Sigmoid colon (tissue), 3 donors: ENCODE data around the gene RFFL.

ENCODE experiments used
- CTCF ChIP-seq, 4 experiments: fragments of 450-650 bp in 3 of 4; fragments of 200-600 bp in 1 of 4; IDR thresholded peaks; one replicate each; pipeline ENCODE4 v1.5.1; 2016 to 2019; ENCODE audit warnings: antibody characterized with exemption in 4 of 4, mild to moderate bottlenecking in 3 of 4, moderate library complexity in 2 of 4
- POLR2A ChIP-seq, 2 donors: fragments of 450-650 bp; IDR thresholded peaks; one replicate each; pipeline ENCODE4 v1.6.1; 2016; ENCODE audit warnings: antibody characterized with exemption in 2 of 2, mild to moderate bottlenecking in 2 of 2, moderate library complexity in 2 of 2

- TF ChIP-seq CTCF (IDR thresholded peaks at IDR 0.05) (no peak), POLR2A (IDR thresholded peaks at IDR 0.05) (no peak)
These were observed 36.4 kb upstream of the RFFL start for GRCh38 chr17:35099908-35100307.
